Progenitor cell of endocrine pancreas (in vitro differentiated cells): ENCODE data around the gene MSI2. TPM values are rescaled to one million over a fixed set of nuclear protein-coding genes. Genes with fewer than 3 reads are reported as not detected.

Experiments used
- DNase-seq: peaks from one replicate; pipeline ENCODE4 v3.0.0; 2021; ENCODE audit warnings: low spot score; ENCODE audit not compliant: unreplicated experiment
- H3K27ac Mint-ChIP-seq: 2 replicates; pipeline ENCODE4 v1.8.0; 2021; ENCODE audit warnings: mild to moderate bottlenecking, moderate library complexity, mixed read lengths
- H3K27me3 Mint-ChIP-seq: 2 replicates; pipeline ENCODE4 v1.8.0; 2021; ENCODE audit warnings: mixed read lengths
- H3K36me3 Mint-ChIP-seq: 2 replicates; pipeline ENCODE4 v1.8.0; 2022; ENCODE audit warnings: mixed read lengths; ENCODE audit not compliant: insufficient read depth
- H3K4me1 Mint-ChIP-seq: 2 replicates; pipeline ENCODE4 v1.8.0; 2021; ENCODE audit warnings: low read depth, mixed read lengths
- H3K4me3 Mint-ChIP-seq: 2 replicates; pipeline ENCODE4 v1.8.0; 2021; ENCODE audit warnings: low read depth, mild to moderate bottlenecking, moderate library complexity, mixed read lengths
- H3K9me3 Mint-ChIP-seq: 2 replicates; pipeline ENCODE4 v1.8.0; 2021; ENCODE audit warnings: low read depth, mixed read lengths
- CTCF ChIP-seq: fragments of 200-600 bp; sonication (generic); IDR thresholded peaks from one replicate; pipeline ENCODE4 v1.5.0; 2021; ENCODE audit warnings: antibody characterized with exemption, mild to moderate bottlenecking; ENCODE audit not compliant: unreplicated experiment
- total RNA-seq: library from RNA; stranded (reverse); gene quantifications from 2 replicates; pipeline ENCODE4 v1.2.1, GENCODE V29; 2021

The MSI2 gene
- total RNA-seq, 1 donor from 2014 or later = 164 TPM

GRCh38 chr17:57679356-57679755, 423.0 kb downstream of the MSI2 start:
- no peak overlapping the region for H3K4me3 Mint-ChIP-seq
- no peak for TF ChIP-seq CTCF
- no peak for DNase-seq
- H3K4me1 Mint-ChIP-seq = no peaks in the 10 kb centered on the region
- no peaks in the 10 kb centered on the region for H3K27me3 Mint-ChIP-seq
- H3K27ac Mint-ChIP-seq = no peak overlapping the region
- no peaks in the 10 kb centered on the region for H3K9me3 Mint-ChIP-seq
- H3K36me3 Mint-ChIP-seq = peaks cover 19% of the 10 kb centered on the region

GRCh38 chr17:57679906-57680695, 423.8 kb downstream of the MSI2 start:
- DNase-seq = no peak
- Mint-ChIP-seq H3K4me1 (peaks cover 1% of the 10 kb centered on the region), H3K4me3 (no peak overlapping the region), H3K27ac (no peak overlapping the region), H3K36me3 (peaks cover 22% of the 10 kb centered on the region), H3K27me3 (no peaks in the 10 kb centered on the region), H3K9me3 (no peaks in the 10 kb centered on the region)
- no peak for TF ChIP-seq CTCF

GRCh38 chr17:57682701-57683100, 426.4 kb downstream of the MSI2 start:
- Mint-ChIP-seq H3K9me3 (no peaks in the 10 kb centered on the region), H3K27ac (peak overlapping the region; percentile 14)
- DNase-seq = no peak

GRCh38 chr17:57684711-57685498, 428.6 kb downstream of the MSI2 start:
- H3K9me3 Mint-ChIP-seq = no peaks in the 10 kb centered on the region
- peak overlapping the region; percentile 51 for H3K27ac Mint-ChIP-seq
- peaks cover 2% of the 10 kb centered on the region for H3K4me1 Mint-ChIP-seq
- TF ChIP-seq CTCF = no peak
- H3K27me3 Mint-ChIP-seq = no peaks in the 10 kb centered on the region
- no peak for DNase-seq
- no peak overlapping the region for H3K4me3 Mint-ChIP-seq
- peaks cover 17% of the 10 kb centered on the region for H3K36me3 Mint-ChIP-seq

More at GRCh38 chr17:57682701-57683100, 426.4 kb downstream of the MSI2 start:
- H3K4me1 Mint-ChIP-seq = peaks cover 2% of the 10 kb centered on the region
- H3K36me3 Mint-ChIP-seq = peaks cover 17% of the 10 kb centered on the region
- no peaks in the 10 kb centered on the region for H3K27me3 Mint-ChIP-seq
- TF ChIP-seq CTCF = no peak
- H3K4me3 Mint-ChIP-seq = no peak overlapping the region

GRCh38 chr17:57685499-57686132, 429.3 kb downstream of the MSI2 start:
- Mint-ChIP-seq H3K27me3 (no peaks in the 10 kb centered on the region), H3K9me3 (no peaks in the 10 kb centered on the region), H3K4me1 (peaks cover 2% of the 10 kb centered on the region), H3K36me3 (peaks cover 16% of the 10 kb centered on the region), H3K4me3 (no peak overlapping the region), H3K27ac (no peak overlapping the region)
- no peak for TF ChIP-seq CTCF
- DNase-seq = no peak
